GM18505 (cell line): ENCODE results near the gene CHRND.

Source experiments
- ATAC-seq: cut with Tn5 transposase; IDR thresholded peaks from one replicate; pipeline ENCODE4 v1.9.1; 2021; ENCODE audit not compliant: unreplicated experiment
- POLR2A ChIP-seq: IDR thresholded peaks from 4 replicates; pipeline ENCODE4 v1.6.1; 2011; ENCODE audit warnings: borderline replicate concordance; ENCODE audit not compliant: insufficient read depth, insufficient read length; ENCODE audit errors: extremely low read depth

Gene CHRND

DNA sequence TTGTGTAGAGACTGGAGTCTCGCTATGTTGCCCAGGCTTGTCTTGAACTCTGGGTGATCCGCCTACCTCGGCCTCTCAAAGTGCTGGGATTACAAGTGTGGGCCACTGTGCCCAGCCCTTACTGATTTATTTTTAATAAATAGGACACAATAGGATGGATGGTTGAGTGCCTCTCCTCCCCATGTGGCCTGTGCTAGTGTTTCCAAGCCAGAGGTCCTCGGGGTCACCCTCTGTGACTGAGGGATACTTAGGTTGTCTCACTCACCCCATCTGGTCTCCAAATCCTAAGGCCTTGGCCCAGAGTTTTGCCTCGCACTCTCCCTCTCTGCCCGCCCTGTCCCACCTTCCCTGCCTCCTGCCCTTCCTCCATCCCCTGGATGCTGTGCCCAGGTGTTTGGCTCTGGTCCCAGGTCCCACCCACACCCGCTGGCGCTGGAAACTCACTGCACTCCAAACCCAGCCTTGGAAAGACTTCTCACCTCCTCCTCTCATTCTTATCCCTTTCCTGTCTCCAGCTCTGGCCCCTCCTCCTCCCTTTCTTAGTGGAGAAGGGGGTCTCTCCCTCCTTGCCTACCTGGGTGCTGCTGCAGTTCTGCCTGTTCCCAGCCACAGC is 33.6 kb upstream of the CHRND start:
- ATAC-seq, result no peak
- no peak for TF ChIP-seq POLR2A

- TF ChIP-seq POLR2A, result no peak
- ATAC-seq, result no peak
Measured at GRCh38 chr2:232492963-232493700, 32.8 kb upstream of the CHRND start.

GRCh38 chr2:232493701-232494474 is 32.1 kb upstream of the CHRND start:
- no peak for ATAC-seq
- no peak for TF ChIP-seq POLR2A

DNA sequence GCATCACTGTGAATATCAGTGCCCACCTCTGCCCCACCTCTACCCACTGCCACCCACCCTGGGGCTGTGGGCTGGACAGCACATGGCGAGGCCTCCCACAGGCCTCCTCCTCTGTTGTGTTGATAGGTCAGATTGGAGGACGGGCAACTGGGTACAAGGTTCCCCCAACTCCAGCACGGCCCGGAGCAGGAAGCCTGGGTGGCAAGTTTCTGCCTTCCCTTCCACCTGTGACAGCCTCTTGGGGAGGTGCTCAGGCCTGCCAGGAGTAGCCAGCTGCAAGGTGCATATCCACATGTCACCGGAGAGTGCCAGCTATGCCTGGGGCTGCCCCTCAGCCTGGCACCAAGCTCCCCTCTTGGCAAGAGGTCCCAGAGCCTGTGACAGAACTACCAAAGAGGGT is 31.4 kb upstream of the CHRND start:
- TF ChIP-seq POLR2A, result no peak
- no peak for ATAC-seq

- no peak for TF ChIP-seq POLR2A
- ATAC-seq, result no peak
Measured at GRCh38 chr2:232495292-232495691, 30.7 kb upstream of the CHRND start.

GRCh38 chr2:232496501-232497270 is 29.3 kb upstream of the CHRND start:
- TF ChIP-seq POLR2A, result no peak
- no peak for ATAC-seq

- ATAC-seq, result no peak
Measured at GRCh38 chr2:232497348-232497747, 28.6 kb upstream of the CHRND start.

GRCh38 chr2:232498452-232498851 is 27.5 kb upstream of the CHRND start:
- no peak for ATAC-seq
- no peak for TF ChIP-seq POLR2A

More at GRCh38 chr2:232497348-232497747, 28.6 kb upstream of the CHRND start:
- no peak for TF ChIP-seq POLR2A

- ATAC-seq, result no peak
- TF ChIP-seq POLR2A, result no peak
Measured at GRCh38 chr2:232501331-232501771, 24.6 kb upstream of the CHRND start.

DNA sequence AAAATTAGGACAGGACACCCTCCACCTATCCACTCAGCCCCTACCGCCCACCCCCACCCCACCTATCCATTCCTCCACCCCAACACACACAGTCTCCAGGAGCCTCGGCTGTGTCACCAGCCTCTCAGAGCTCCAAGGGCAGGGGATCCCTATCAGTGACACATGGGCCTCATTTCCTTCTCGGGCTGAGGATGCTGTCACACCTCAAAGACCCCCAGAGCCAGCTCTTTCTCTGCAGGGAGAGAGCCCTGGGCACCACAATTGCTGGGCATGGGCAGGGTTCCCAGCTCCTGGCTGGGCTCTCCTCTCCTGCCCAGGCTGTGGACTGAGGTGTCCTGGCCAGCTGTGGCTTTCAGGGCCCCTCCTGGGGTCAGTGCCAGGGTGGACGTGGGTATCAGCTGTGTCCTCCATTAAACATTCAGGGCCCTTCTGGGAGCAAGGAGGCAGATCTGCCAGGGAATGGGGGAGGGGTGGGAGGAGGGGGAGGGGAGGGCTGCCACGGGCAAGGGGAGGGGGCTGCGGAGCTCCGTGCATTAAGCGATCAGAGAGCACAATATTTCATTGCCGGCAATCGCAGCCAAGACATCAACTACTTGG is 24.1 kb upstream of the CHRND start:
- no peak for TF ChIP-seq POLR2A
- no peak for ATAC-seq

GRCh38 chr2:232502511-232502910 is 23.4 kb upstream of the CHRND start:
- no peak for ATAC-seq
- TF ChIP-seq POLR2A, result no peak

DNA sequence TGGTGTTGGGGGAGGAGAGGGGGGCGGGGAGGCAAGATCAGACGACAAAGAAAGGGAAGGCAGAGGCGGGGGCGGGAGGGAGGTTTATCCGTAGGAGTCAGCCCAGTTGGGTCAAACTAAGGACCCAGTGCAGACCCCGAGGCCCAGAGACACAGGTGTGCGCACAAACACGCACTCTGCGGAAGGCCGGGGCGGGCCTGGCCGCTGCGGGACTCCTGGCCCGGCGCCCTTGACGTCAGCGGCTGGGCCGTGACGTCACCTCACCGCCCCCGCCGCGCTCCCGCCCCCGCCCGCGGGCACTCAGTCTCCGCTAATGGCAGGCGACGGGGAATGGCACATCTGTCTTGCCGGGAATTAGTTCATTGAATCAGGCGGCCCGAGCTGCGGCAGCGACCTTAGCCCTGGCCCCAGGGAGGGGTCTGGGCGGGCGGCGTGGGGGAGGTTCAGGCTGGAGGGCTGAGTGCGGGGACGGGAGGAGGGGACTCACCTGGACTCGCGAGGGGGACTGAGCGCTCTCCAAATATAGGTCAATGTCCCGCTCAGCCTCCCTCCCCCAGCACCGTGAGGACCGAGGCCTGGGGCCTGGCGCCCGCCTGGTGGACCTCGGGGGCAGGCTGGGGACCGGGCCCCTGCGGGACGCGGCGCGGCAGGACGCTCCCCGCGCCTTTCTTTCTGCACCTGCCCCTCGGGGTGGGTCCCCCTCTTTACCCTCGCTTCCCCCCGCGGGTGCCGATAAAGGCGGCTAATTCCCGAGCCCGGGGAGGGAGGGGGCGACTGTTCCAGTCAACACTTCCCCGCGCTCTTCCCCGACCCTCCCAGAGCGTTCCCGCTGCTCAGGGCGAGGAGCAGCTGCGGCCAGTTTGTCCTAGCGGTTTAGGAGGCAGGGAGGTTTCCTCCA is 22.8 kb upstream of the CHRND start:
- no peak for TF ChIP-seq POLR2A
- ATAC-seq, result no peak

DNA sequence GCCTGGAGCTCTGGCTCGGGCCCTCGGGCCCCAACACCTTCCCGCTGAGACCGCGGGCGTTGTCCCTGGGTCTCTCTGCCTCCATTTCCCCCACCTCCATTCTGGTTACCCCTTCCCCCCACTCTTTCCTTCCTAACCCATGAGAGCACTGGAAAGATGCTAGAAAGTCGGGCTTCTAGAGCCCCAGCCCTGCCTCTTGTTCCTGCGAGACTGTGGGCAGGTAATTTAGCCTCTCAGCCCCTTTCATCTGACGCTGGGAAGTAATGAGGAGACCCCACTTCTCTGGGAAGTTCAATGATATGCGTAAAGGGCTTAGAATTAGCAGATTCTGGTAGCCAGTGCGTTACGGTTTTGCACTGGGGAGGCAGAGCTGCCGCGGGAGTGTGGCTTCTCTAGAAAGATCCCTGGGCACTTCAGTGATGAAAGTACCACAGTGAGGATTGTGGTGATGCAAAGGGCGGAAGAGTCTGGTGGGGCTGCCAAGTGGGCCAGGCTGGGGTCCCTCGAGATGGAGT is 22.1 kb upstream of the CHRND start:
- no peak for TF ChIP-seq POLR2A

More for the DNA sequence above, 22.1 kb upstream of the CHRND start:
- no peak for ATAC-seq
